NCI-H526 (cell line): ENCODE results near the gene CDH12.

Experiments
- DNase-seq, 2 experiments: peaks; one replicate each; lab custom pipeline; 2025; lab: John Stamatoyannopoulos, UW

CDH12 gene

DNA sequence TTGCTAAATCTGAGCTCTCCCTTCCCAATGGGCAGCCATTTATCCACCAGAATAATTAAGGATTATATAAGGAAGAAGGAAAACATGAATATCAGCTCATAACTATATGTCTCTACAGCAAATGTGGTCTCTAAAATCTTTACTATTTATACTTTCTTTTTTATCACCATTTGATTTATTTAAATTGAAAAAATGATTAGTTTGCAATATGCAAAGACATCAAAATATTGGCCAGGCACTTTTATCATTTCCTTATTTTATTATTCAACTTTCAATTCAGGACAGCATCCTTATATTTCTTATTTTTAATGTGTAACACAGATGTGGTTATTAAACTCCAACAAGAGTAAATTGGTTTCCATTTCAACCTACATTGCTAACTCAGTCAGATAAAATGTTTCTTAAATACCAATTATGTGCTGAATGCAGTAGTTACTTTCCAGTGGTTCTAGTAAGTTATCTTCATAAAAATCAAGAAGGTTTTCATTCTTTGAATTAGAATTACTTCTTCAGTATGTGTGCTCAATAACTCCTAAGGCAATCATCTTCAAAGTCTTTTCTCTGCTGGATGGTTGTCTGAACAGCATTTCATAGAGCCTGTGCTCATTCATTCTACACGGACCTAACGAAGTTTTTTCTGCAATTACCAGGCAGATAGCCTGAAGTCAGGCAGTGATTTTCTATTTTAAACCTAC, 1148.0 kb downstream of the CDH12 start:
- no peak for DNase-seq

DNA sequence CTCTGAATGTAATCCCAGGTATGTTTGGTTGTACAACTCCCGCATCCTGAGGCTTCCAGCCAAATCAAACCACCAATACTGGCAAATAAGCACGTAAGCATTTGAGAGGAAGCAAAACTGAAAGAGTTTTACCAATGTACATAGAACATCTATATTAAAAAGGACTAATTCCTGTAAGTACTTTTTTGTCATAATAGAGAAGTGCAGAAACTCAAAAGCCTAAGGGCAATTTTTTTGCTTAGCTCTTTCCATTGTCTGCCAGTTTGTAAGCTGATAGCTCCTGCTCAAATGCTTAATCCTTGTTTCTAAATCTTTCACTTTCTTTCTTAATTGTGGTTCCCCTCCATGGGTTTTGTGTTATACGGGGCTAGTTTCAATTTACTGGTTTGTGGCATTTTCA, 1151.8 kb downstream of the CDH12 start:
- DNase-seq, result no peak
